GM21526 (cell line): ENCODE results near the gene KANSL1.
A peak's percentile ranks its signal among the peaks of the same experiment; 100 is the strongest.
"Not testable (repeated sequence)": the region's sequence is repeated elsewhere in the genome, so short reads cannot be mapped to it uniquely, and the experiment has no call there.

ENCODE experiments used
- ATAC-seq: cut with Tn5 transposase; IDR thresholded peaks from one replicate; pipeline ENCODE4 v1.9.1; 2021; ENCODE audit warnings: moderate library complexity; ENCODE audit not compliant: unreplicated experiment, low FRiP score

Gene KANSL1, protein sequence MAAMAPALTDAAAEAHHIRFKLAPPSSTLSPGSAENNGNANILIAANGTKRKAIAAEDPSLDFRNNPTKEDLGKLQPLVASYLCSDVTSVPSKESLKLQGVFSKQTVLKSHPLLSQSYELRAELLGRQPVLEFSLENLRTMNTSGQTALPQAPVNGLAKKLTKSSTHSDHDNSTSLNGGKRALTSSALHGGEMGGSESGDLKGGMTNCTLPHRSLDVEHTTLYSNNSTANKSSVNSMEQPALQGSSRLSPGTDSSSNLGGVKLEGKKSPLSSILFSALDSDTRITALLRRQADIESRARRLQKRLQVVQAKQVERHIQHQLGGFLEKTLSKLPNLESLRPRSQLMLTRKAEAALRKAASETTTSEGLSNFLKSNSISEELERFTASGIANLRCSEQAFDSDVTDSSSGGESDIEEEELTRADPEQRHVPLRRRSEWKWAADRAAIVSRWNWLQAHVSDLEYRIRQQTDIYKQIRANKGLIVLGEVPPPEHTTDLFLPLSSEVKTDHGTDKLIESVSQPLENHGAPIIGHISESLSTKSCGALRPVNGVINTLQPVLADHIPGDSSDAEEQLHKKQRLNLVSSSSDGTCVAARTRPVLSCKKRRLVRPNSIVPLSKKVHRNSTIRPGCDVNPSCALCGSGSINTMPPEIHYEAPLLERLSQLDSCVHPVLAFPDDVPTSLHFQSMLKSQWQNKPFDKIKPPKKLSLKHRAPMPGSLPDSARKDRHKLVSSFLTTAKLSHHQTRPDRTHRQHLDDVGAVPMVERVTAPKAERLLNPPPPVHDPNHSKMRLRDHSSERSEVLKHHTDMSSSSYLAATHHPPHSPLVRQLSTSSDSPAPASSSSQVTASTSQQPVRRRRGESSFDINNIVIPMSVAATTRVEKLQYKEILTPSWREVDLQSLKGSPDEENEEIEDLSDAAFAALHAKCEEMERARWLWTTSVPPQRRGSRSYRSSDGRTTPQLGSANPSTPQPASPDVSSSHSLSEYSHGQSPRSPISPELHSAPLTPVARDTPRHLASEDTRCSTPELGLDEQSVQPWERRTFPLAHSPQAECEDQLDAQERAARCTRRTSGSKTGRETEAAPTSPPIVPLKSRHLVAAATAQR (N-terminal part only)

DNA sequence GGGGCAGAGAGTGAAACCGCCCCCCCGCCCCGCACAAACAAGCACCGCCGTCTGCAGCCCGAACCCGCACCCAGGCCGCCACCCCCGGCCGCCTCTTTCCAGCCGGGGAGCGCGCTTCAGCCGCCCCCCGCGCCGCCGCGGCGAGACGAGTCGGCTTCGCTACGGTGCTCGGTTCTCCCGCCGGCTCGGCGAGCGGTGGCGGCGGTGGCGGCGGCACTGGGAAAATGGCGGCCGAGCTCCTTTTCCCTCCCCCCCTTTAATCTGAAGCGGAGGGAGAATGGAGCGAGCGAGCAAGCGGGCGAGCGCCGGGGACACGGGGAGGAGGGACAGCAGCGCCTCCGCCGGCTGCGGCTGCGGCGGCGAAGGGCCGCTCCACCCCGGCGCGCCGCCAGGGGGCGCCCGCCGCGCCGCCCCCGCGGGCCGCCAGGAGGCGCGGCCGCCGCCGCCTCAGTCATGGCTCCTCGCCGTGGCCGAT is at the start of gene KANSL1:
Gene KANSL1 (minus strand): TSS at position 279 of the 475 bp plus-strand sequence. CDS start 21,286 bp downstream, outside the sequence.
- peak; percentile 52 for ATAC-seq

DNA sequence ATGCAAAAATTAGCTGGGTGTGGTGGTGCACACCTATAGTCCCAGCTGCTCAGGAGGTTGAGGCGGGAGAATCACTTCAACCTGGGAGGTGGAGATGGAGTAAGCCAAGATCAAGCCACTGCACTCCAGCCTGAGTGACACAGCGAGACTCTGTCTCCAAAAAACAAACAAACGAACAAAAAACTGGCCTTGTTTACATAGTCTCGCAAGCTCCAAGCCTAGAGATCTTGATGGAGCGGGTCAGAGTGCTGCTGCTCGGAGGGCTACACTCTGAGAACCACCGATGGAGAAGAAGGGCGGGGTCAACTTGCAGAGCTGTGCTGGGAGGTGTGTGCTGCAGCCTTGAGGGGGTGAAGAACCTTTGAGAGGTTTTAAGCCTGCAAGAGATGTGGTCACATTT is 38.1 kb upstream of the KANSL1 start:
- ATAC-seq: not testable (repeated sequence)

DNA sequence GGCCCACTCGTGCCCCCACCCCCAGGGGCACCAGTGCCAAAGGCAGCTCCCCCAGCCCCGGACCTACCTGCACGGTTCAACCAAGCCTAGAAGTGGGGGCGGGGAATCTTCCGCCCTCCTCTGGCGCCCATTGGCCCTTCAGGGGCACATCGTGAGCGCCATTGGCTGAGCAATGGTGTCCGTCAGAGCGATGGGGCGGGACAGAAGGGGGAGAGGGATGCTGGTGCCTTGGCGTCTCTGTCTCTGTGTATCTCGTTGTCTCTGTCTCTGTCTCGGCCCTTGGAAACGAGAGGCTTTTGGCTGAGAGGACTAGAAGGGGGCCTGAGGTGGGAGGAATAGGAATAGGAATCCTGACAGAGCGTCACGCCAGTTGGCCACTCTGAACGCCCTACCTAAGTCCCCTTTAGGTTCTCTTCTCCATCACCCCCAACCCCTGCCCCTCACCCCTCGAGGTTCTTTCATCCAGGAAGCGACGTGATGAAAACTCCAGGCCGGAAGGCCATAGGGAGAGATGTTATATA is 32.1 kb upstream of the KANSL1 start:
- ATAC-seq: peak; percentile 98

DNA sequence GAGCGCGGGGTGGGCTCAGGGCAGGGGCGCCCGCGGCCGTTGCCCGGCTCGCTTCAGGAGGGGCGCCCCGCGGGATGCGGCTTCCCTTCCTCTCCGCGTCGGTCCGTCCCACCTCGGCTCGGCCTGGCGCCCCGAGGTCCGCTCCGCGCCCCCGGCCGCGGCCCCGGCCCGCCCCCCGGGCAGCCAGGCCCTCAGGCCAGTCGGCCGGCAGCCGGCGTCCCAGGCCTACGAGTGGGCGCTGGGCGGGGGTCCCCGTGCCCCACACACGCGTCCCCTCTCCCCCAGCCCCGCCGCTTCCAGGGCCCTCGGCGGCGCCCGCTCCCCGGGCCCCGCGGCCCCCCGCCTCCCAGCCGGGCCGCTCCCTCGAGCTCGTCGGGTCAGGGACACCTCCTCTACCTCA is 31.6 kb upstream of the KANSL1 start:
- peak; percentile 30 for ATAC-seq

DNA sequence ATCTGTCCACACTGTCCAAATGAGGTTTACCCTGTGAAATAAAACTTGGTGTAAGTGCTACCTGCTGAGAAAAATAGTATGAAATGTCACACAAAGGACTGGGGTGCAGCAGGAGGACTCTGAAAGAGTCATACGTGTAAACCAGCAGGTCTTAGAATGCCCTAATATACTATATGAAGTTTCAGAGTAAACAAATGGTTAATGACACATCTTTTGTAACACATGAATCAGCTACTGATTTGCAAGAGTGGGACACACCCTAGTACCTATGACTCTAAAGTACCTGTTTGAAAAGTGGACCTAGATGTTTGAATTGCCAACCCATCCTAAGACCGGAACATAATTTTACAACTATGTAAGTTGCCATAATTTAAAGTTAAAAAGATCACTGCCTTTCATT is 29.8 kb upstream of the KANSL1 start:
- ATAC-seq: not testable (repeated sequence)

DNA sequence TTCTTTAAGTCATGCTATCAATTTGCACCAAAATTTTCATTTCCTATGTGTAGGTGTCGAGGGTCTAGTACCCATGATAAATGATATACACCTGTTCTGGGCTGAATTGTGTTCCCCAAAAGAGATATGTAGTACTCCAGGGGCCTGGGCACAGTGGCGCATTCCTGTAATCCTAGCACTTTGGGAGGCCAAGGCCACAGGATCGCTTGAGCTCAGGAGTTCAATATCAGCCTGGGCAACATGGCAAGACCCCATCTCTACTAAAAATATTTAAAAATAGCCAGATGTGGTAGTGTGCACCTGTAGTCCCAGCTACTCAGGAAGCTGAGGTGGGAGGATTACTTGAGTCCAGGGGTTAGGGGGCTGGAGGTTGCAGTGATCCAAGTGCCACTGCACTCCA is 23.5 kb upstream of the KANSL1 start:
- ATAC-seq: no peak

DNA sequence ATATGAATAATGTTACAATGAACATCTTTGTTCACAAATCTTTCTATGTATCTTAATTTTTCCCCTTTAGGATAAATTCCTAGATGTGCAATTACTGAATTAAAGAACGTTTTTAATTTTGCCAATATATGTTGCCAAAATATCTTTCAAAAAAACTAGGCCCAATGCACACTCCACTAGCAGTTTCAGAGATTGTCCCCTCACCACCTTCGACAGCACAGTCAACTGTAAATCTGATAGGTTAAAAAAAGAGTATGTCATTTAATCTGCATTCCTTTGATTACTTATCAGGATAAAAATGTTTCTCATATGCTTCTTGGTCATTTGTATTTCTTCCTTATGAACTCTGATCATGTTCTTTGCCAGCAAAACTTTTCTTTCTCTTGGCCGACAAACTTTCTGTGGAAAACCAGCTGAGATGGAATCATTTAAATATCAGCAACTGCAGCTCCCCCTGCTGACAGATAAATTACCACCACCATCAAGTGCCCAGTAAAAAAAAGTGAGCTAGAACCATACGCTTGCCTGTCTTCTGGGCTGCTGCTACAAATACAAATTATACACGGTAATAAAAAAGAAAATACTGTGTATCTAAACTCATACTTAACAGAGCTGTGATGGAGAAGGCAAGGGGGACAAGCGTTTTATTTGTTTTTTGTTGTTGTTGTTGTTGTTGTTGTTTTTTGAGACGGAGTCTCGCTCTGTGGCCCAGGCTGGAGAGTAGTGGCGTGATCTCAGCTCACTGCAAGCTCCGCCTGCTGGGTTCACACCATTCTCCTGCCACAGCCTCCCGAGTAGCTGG is 19.6 kb upstream of the KANSL1 start:
- no peak for ATAC-seq

DNA sequence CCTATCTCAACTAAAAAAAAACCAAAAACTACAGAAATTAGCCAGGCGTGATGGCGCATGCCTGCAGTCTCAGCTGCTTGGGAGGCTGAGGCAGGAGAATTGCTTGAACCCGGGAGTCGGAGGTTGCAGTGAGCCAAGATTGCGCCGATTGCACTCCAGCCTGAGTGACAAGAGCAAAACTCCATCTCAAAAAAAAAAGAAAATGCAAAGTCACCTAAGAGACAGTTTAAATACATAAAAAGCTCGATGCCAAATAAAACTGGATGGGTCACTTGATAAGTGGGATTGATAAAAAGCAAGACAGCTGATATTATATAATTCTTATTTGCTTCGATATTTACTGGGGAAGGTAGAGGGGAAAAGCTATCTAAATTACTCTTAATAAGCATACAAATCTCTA is 15.8 kb upstream of the KANSL1 start:
- no peak for ATAC-seq

DNA sequence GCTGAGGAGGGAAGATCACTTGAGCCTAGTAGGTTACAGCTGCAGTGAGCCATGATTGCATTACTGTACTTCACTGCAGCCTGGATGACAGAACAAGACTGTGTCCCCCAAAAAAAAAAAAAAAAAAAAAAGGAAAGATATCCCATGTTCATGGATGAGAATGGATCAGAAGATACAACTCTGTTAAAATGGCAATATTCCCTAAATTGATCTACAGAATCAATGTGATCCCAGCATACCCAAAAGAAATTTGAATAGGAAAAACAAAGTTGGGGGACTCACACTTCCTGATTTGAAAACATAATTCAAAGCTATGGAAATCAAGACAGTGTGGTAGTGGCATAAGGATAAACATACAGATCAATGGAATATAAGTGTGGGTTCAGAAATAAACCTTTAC is 12.7 kb upstream of the KANSL1 start:
- no peak for ATAC-seq

DNA sequence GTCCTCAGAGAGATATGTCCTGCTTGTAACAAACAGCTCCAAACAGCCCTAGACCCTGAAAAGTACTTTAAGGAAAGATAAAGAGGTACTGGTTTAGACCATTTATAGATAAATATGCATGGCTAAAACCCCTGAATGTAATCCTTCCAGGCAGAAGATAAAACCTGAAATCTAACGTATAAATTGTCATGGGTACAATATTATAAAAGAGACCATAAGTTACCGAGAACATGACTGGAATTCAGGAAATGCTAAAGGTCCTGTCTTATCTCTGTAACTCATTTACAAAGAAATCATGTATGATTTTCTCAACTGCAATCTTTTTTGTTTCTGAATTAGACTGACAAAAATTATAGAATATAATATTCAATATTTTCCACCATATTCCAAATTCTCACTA is 9.2 kb upstream of the KANSL1 start:
- no peak for ATAC-seq

DNA sequence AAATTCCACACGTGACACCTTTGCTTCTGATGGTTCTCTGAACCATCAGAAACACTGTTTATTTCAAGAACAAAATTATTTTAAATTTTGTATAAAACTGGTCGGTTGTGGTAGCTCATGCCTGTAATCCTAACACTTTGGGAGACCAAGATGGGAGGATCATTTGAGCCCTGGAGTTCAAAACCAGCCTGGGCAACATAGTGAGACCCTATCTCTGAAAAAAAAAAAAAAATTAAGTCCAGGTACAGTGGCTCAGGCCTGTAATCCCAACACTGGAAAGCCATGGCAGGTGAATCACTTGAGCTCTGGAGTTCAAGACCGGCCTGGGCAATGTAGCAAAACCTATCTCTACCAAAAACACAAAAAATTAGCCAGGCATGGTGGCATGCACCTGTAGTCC is 8.3 kb upstream of the KANSL1 start:
- no peak for ATAC-seq

DNA sequence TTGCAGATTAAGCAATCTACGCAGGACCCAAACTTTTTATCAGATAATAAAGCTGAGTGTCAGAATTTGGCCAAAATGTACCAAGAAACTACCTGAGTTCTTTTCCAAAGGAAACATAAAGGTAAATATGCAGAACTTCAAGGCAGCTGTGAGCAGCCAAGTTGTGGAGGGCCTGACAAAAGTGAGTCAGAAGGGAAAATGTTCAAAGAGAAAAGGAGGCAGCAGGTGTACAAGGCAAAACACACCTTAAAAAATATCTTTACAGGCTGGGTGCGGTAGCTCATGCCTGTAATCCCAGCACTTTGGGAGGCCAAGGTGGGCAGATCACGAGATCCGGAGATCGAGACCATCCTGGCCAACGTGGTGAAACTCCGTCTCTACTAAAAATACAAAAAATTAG is 7.0 kb upstream of the KANSL1 start:
- no peak for ATAC-seq

DNA sequence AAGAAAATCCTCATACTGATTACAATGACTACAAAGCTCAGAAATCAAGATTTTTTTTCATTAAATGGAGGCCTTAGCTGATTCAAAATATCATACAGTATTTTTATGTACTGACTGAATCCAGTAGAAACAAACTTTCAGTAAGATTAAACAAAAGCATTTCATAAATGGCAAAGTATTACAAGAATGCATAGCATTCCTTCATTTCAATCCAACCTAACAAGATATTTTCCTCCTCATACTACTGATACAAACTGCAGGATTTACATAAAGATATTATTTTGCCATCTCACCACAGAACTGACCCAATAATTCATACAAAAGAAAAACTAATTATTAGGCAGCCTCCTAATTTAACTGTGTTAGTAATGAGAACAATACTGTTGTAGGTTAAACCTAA is 6.2 kb upstream of the KANSL1 start:
- no peak for ATAC-seq

DNA sequence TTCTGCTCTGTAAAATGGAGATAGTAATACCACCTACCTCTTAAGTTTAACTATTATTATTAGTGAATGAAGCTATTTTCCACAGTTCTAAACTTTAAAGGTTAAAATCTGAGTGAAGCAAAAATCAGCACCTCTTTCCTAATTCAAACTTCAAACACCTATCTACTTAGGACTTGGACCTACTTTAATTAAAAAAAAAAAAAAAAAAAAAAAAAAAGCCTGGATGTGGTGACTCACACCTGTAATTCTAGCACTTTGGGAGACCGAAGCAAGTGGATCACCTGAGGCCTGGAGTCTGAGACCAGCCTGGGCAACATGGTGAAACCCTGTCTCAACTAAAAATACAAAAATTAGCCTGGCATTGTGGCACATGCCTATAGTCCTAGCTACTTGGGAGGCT is 5.0 kb upstream of the KANSL1 start:
- ATAC-seq: no peak

DNA sequence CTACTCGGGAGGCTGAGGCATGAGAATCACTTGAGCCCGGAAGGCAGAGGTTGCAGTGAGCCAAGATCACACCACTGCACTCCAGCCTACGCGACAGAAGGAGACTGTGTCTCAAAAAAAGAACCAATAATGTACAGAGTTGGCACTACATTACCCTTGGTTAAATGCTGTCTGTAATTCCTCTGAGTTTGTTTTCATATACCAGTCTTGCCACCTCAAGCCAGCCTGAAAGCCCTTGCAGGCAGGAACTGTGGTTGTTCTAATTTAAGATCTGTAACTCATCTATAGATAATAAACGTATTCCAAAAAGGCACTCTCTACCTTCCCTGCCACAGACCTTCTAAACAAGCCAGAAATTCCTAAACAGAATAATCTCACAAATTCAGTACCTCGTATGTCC is 4.3 kb upstream of the KANSL1 start:
- no peak for ATAC-seq

DNA sequence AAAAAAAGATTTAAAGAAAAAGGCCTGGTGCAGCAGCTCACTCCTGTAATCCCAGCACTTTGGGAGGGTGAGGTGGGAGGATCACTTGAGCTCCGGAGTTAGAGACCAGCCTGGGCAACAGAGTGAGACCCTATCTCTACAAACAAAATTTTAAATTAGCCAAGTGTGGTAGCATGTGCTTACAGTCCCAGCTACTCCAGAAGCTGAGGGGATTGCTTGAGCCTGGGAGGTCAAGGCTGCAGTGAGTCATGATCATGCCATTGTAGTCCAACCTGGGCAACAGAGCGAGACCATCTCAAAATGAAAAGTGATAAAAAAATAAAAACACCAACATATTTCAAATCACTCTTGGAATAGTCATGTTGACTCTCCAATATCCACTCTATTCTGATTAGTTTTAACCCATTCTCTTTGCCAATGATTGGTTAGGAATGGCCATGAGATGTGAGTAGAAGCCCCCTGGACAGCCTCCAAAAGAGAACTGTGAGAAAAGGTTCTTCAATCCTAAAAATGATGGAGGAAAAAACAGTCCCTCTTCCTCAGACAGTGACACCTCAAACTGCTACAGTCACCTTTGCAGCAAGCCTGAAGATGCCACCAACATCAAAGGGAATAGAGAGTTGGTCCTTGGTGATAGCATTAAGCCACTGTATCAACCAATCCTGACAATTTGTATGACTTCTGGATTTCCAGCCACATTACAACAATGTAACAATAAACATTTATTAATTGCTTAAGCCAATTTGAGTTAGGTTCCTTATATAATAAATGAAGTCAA is 2.9 kb upstream of the KANSL1 start:
- ATAC-seq: no peak

DNA sequence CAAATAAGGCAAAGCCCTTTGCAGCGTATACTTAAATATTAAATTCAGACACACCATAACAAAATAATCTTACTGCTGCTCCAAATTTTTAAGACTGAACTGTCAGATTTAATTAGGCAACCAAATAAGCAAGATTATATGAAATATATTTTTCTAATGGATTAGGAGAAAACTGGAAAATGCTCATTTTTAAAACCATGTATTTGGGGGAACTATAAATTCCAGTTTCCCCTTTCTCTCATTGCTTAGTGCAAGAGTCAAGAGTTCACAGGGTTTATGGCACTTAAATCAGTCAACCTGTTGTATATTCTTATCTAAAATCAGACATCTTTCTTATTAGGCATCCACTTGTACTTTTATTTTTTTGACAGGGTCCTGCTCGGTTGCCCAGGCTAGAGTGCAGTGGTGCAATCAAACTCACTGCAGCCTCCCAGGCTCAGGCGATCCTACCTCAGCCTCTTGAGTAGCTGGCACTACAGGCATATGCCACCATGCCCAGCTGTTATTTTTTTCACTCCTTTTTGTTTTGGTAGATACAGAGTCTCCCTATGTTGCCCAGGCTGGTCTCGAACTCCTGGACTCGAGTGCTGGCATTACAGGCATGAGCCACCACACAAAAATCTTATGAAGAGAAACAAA is 2.1 kb upstream of the KANSL1 start:
- no peak for ATAC-seq

DNA sequence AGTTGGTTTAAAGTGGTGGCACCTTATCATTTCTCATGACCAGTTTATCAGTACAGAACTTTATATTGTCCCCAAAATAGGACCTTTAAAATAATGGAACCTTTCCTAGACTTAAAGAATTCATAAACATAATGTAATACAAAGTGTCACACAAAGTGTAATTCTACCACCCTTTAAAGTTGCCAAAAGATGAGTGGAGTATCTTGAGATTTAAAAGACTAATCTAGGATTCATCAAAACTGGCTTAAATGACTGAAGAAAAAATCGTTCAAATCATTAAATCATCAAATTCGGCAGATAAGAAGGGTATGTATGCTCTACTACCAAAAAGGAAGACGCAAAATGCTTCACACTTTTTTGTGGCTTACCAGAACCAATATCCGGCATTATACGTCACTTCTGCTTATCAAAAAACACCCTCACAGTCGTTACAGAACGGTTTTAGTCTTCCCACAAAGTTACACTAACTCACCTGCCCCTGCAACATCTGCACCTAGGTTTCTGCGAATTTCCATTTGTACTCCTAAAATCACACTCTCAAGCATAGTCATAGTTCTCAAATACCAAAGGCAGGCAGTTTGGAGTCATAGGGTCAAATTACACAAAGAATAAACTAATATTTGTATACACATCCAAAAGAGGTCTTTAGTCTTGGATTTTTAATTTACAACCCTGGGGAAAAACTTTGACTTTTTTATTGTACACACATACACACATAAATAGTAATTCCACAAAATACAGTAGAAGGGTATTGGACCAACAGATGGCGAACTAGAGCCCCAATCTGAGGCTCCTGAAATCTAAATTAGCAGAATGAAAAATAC is 1.4 kb upstream of the KANSL1 start:
- no peak for ATAC-seq
